WTC11 (cell line): Measurements from ENCODE around the gene ADORA2B. TPM values are rescaled to one million over a fixed set of nuclear protein-coding genes. Genes with fewer than 3 reads are reported as not detected.
A peak's percentile ranks its signal among the peaks of the same experiment; 100 is the strongest.

Experiments
- FOXK1 ChIP-seq: sonication (generic); formaldehyde crosslinking; IDR thresholded peaks from 2 replicates; pipeline ENCODE4 v1.8.0; 2022; ENCODE audit warnings: mild to moderate bottlenecking, moderate library complexity, missing genetic modification reagents
- FOXP1 ChIP-seq: sonication (generic); formaldehyde crosslinking; IDR thresholded peaks from 2 replicates; pipeline ENCODE4 v1.8.0; 2022; ENCODE audit warnings: missing genetic modification reagents, mild to moderate bottlenecking, moderate library complexity, borderline replicate concordance
- KAT7 ChIP-seq: sonication (generic); formaldehyde crosslinking; IDR thresholded peaks from 2 replicates; pipeline ENCODE4 v1.8.1; 2023; ENCODE audit warnings: missing genetic modification reagents, mild to moderate bottlenecking, borderline replicate concordance
- NFYB ChIP-seq: sonication (generic); formaldehyde crosslinking; conservative IDR thresholded peaks from 2 replicates; pipeline ENCODE4 v1.8.0; 2022; ENCODE audit warnings: low read depth, missing genetic modification reagents
- NR1H2 ChIP-seq: sonication (generic); formaldehyde crosslinking; IDR thresholded peaks from 2 replicates; pipeline ENCODE4 v1.9.0; 2021; ENCODE audit warnings: mild to moderate bottlenecking, moderate library complexity, missing genetic modification reagents
- OVOL2 ChIP-seq: fragments of 250-450 bp; sonication (Bioruptor Pico); IDR thresholded peaks from 2 replicates; pipeline ENCODE4 v1.9.0; 2021; ENCODE audit warnings: mild to moderate bottlenecking, borderline replicate concordance
- RELA ChIP-seq: sonication (generic); formaldehyde crosslinking; IDR thresholded peaks from 2 replicates; pipeline ENCODE4 v1.8.1; 2022; ENCODE audit warnings: missing genetic modification reagents, mild to moderate bottlenecking, borderline replicate concordance
- SP1 ChIP-seq: sonication (generic); formaldehyde crosslinking; conservative IDR thresholded peaks from 2 replicates; pipeline ENCODE4 v1.8.1; 2022; ENCODE audit warnings: missing genetic modification reagents
- TCF7 ChIP-seq: sonication (generic); formaldehyde crosslinking; IDR thresholded peaks from 2 replicates; pipeline ENCODE4 v1.8.0; 2022; ENCODE audit warnings: mild to moderate bottlenecking, low read depth, missing genetic modification reagents, moderate library complexity
- ZNF232 ChIP-seq: sonication (generic); formaldehyde crosslinking; IDR thresholded peaks from 2 replicates; pipeline ENCODE4 v1.8.0; 2022; ENCODE audit warnings: mild to moderate bottlenecking, missing genetic modification reagents
- ZNF423 ChIP-seq: fragments of 250-450 bp; sonication (Bioruptor Pico); IDR thresholded peaks from 2 replicates; pipeline ENCODE4 v2.1.2; 2022; ENCODE audit warnings: mild to moderate bottlenecking, moderate library complexity
- total RNA-seq: library from RNA; stranded (reverse); gene quantifications from 3 replicates; pipeline ENCODE4 v1.2.3, GENCODE V29; 2021
- TF ChIP-seq, protein P1 (sequence below): sonication (generic); formaldehyde crosslinking; IDR thresholded peaks from 2 replicates; pipeline ENCODE4 v1.8.1; 2022; ENCODE audit warnings: mild to moderate bottlenecking, moderate library complexity, missing genetic modification reagents
- TF ChIP-seq, protein P2 (sequence below): sonication (generic); formaldehyde crosslinking; conservative IDR thresholded peaks from 2 replicates; pipeline ENCODE4 v1.8.1; 2023; ENCODE audit warnings: mild to moderate bottlenecking, low read depth, missing genetic modification reagents, moderate library complexity
- TF ChIP-seq, protein P3 (sequence below): sonication (generic); formaldehyde crosslinking; IDR thresholded peaks from 2 replicates; pipeline ENCODE4 v1.8.0; 2022; ENCODE audit warnings: mild to moderate bottlenecking, missing genetic modification reagents
- TF ChIP-seq, protein P4 (sequence below): fragments of 250-450 bp; sonication (Bioruptor Pico); IDR thresholded peaks from 2 replicates; pipeline ENCODE4 v1.8.0; 2021; ENCODE audit warnings: mild to moderate bottlenecking
- TF ChIP-seq, protein P5 (sequence below): fragments of 250-450 bp; sonication (Bioruptor Pico); IDR thresholded peaks from 2 replicates; pipeline ENCODE4 v1.9.0; 2021; ENCODE audit warnings: mild to moderate bottlenecking, borderline replicate concordance
- TF ChIP-seq, protein P6 (sequence below): sonication (generic); formaldehyde crosslinking; IDR thresholded peaks from 2 replicates; pipeline ENCODE4 v1.8.1; 2022; ENCODE audit warnings: low read depth, mild to moderate bottlenecking, moderate library complexity, missing genetic modification reagents, borderline replicate concordance
- TF ChIP-seq, protein P7 (sequence below): sonication (generic); formaldehyde crosslinking; IDR thresholded peaks from 2 replicates; pipeline ENCODE4 v1.8.0; 2022; ENCODE audit warnings: missing genetic modification reagents
- TF ChIP-seq, protein P8 (sequence below): fragments of 250-450 bp; sonication (Bioruptor Pico); IDR thresholded peaks from 2 replicates; pipeline ENCODE4 v1.9.0; 2021; ENCODE audit warnings: moderate library complexity, mild to moderate bottlenecking, inconsistent platforms, borderline replicate concordance
- TF ChIP-seq, protein P9 (sequence below): sonication (generic); formaldehyde crosslinking; IDR thresholded peaks from 2 replicates; pipeline ENCODE4 v1.8.1; 2022; ENCODE audit warnings: missing genetic modification reagents, borderline replicate concordance

ADORA2B gene
- total RNA-seq, 1 experiment from 2014 or later: 4.2 TPM

DNA sequence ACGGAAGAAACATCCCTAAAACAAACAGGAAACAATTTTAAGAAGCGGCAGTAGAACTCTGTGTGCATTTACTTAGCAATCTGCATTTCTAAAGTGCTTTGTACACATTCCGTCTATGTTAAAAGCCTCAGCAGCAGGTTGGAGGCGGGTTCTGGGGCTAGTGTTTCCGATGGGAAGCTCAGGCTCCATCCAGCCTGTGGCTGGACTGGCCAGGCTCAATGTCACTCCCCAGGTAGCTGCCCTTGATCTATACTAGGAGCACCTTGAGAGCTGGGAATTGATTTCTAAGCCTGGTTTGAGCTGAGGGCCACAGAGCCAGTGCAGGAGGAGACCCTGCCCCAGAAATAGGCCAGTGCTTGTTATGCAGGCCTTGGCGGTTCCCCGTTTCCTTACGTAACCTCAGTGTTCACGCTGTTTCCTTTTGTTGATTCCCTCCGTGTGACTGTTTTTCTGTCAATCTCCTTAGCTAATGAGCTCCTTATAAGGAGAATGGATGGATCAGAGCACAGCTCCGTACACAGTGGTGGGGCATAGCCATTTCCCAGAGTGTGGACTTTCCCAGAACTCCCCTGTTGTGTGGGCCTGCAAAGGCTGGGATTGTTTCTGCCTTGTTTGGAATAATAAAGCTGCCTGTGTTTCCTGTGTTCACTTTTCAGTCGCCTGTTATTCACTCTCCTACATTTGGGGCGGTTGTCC, 21.4 kb downstream of the ADORA2B start (continued):
- TF ChIP-seq, protein P1, sequence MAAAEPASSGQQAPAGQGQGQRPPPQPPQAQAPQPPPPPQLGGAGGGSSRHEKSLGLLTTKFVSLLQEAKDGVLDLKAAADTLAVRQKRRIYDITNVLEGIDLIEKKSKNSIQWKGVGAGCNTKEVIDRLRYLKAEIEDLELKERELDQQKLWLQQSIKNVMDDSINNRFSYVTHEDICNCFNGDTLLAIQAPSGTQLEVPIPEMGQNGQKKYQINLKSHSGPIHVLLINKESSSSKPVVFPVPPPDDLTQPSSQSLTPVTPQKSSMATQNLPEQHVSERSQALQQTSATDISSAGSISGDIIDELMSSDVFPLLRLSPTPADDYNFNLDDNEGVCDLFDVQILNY (CRISPR knock-in tag): no peak
- TF ChIP-seq, protein P2, sequence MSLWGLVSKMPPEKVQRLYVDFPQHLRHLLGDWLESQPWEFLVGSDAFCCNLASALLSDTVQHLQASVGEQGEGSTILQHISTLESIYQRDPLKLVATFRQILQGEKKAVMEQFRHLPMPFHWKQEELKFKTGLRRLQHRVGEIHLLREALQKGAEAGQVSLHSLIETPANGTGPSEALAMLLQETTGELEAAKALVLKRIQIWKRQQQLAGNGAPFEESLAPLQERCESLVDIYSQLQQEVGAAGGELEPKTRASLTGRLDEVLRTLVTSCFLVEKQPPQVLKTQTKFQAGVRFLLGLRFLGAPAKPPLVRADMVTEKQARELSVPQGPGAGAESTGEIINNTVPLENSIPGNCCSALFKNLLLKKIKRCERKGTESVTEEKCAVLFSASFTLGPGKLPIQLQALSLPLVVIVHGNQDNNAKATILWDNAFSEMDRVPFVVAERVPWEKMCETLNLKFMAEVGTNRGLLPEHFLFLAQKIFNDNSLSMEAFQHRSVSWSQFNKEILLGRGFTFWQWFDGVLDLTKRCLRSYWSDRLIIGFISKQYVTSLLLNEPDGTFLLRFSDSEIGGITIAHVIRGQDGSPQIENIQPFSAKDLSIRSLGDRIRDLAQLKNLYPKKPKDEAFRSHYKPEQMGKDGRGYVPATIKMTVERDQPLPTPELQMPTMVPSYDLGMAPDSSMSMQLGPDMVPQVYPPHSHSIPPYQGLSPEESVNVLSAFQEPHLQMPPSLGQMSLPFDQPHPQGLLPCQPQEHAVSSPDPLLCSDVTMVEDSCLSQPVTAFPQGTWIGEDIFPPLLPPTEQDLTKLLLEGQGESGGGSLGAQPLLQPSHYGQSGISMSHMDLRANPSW (CRISPR knock-in tag): no peak
- TF ChIP-seq KAT7 (CRISPR knock-in tag): no peak
- TF ChIP-seq, protein P3, sequence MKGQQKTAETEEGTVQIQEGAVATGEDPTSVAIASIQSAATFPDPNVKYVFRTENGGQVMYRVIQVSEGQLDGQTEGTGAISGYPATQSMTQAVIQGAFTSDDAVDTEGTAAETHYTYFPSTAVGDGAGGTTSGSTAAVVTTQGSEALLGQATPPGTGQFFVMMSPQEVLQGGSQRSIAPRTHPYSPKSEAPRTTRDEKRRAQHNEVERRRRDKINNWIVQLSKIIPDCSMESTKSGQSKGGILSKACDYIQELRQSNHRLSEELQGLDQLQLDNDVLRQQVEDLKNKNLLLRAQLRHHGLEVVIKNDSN: no peak
- TF ChIP-seq, protein P4, sequence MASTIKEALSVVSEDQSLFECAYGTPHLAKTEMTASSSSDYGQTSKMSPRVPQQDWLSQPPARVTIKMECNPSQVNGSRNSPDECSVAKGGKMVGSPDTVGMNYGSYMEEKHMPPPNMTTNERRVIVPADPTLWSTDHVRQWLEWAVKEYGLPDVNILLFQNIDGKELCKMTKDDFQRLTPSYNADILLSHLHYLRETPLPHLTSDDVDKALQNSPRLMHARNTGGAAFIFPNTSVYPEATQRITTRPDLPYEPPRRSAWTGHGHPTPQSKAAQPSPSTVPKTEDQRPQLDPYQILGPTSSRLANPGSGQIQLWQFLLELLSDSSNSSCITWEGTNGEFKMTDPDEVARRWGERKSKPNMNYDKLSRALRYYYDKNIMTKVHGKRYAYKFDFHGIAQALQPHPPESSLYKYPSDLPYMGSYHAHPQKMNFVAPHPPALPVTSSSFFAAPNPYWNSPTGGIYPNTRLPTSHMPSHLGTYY: no peak
- no peak for TF ChIP-seq FOXK1 (CRISPR knock-in tag)
- TF ChIP-seq TCF7 (CRISPR knock-in tag): no peak
- no peak for TF ChIP-seq FOXP1 (CRISPR knock-in tag)
- TF ChIP-seq, protein P5, sequence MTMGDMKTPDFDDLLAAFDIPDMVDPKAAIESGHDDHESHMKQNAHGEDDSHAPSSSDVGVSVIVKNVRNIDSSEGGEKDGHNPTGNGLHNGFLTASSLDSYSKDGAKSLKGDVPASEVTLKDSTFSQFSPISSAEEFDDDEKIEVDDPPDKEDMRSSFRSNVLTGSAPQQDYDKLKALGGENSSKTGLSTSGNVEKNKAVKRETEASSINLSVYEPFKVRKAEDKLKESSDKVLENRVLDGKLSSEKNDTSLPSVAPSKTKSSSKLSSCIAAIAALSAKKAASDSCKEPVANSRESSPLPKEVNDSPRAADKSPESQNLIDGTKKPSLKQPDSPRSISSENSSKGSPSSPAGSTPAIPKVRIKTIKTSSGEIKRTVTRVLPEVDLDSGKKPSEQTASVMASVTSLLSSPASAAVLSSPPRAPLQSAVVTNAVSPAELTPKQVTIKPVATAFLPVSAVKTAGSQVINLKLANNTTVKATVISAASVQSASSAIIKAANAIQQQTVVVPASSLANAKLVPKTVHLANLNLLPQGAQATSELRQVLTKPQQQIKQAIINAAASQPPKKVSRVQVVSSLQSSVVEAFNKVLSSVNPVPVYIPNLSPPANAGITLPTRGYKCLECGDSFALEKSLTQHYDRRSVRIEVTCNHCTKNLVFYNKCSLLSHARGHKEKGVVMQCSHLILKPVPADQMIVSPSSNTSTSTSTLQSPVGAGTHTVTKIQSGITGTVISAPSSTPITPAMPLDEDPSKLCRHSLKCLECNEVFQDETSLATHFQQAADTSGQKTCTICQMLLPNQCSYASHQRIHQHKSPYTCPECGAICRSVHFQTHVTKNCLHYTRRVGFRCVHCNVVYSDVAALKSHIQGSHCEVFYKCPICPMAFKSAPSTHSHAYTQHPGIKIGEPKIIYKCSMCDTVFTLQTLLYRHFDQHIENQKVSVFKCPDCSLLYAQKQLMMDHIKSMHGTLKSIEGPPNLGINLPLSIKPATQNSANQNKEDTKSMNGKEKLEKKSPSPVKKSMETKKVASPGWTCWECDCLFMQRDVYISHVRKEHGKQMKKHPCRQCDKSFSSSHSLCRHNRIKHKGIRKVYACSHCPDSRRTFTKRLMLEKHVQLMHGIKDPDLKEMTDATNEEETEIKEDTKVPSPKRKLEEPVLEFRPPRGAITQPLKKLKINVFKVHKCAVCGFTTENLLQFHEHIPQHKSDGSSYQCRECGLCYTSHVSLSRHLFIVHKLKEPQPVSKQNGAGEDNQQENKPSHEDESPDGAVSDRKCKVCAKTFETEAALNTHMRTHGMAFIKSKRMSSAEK (CRISPR knock-in tag): no peak
- TF ChIP-seq, protein P6, sequence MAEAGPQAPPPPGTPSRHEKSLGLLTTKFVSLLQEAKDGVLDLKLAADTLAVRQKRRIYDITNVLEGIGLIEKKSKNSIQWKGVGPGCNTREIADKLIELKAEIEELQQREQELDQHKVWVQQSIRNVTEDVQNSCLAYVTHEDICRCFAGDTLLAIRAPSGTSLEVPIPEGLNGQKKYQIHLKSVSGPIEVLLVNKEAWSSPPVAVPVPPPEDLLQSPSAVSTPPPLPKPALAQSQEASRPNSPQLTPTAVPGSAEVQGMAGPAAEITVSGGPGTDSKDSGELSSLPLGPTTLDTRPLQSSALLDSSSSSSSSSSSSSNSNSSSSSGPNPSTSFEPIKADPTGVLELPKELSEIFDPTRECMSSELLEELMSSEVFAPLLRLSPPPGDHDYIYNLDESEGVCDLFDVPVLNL: no peak
- TF ChIP-seq, protein P7, sequence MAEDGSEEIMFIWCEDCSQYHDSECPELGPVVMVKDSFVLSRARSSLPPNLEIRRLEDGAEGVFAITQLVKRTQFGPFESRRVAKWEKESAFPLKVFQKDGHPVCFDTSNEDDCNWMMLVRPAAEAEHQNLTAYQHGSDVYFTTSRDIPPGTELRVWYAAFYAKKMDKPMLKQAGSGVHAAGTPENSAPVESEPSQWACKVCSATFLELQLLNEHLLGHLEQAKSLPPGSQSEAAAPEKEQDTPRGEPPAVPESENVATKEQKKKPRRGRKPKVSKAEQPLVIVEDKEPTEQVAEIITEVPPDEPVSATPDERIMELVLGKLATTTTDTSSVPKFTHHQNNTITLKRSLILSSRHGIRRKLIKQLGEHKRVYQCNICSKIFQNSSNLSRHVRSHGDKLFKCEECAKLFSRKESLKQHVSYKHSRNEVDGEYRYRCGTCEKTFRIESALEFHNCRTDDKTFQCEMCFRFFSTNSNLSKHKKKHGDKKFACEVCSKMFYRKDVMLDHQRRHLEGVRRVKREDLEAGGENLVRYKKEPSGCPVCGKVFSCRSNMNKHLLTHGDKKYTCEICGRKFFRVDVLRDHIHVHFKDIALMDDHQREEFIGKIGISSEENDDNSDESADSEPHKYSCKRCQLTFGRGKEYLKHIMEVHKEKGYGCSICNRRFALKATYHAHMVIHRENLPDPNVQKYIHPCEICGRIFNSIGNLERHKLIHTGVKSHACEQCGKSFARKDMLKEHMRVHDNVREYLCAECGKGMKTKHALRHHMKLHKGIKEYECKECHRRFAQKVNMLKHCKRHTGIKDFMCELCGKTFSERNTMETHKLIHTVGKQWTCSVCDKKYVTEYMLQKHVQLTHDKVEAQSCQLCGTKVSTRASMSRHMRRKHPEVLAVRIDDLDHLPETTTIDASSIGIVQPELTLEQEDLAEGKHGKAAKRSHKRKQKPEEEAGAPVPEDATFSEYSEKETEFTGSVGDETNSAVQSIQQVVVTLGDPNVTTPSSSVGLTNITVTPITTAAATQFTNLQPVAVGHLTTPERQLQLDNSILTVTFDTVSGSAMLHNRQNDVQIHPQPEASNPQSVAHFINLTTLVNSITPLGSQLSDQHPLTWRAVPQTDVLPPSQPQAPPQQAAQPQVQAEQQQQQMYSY: no peak
- no peak for TF ChIP-seq ZNF423 (CRISPR knock-in tag)
- TF ChIP-seq, protein P8, sequence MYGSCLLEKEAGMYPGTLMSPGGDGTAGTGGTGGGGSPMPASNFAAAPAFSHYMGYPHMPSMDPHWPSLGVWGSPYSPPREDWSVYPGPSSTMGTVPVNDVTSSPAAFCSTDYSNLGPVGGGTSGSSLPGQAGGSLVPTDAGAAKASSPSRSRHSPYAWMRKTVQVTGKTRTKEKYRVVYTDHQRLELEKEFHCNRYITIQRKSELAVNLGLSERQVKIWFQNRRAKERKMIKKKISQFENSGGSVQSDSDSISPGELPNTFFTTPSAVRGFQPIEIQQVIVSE (CRISPR knock-in tag): no peak
- TF ChIP-seq NR1H2 (CRISPR knock-in tag): no peak
- no peak for TF ChIP-seq OVOL2
- peak; percentile 41; the same call in 1 of the 2 replicates for TF ChIP-seq NFYB (CRISPR knock-in tag)
- TF ChIP-seq RELA (CRISPR knock-in tag): no peak
- no peak for TF ChIP-seq ZNF232 (CRISPR knock-in tag)
- TF ChIP-seq, protein P9, sequence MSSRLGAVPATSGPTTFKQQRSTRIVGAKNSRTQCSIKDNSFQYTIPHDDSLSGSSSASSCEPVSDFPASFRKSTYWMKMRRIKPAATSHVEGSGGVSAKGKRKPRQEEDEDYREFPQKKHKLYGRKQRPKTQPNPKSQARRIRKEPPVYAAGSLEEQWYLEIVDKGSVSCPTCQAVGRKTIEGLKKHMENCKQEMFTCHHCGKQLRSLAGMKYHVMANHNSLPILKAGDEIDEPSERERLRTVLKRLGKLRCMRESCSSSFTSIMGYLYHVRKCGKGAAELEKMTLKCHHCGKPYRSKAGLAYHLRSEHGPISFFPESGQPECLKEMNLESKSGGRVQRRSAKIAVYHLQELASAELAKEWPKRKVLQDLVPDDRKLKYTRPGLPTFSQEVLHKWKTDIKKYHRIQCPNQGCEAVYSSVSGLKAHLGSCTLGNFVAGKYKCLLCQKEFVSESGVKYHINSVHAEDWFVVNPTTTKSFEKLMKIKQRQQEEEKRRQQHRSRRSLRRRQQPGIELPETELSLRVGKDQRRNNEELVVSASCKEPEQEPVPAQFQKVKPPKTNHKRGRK (CRISPR knock-in tag): no peak
- 0 out of 2 replicates have a peak, but pooled peaks have one; percentile 27 for TF ChIP-seq SP1
